Ramos (cell line): ENCODE results near the gene THBS3.
"Not testable (repeated sequence)": the region's sequence is repeated elsewhere in the genome, so short reads cannot be mapped to it uniquely, and the experiment has no call there.

Experiments
- in situ Hi-C: fragments of 300-500 bp; cut with MboI; formaldehyde crosslinking; loops from one replicate; pipeline ENCODE4 v1.14.3; 2022; ENCODE audit warnings: low sequenced_read_pairs; ENCODE audit not compliant: unreplicated experiment

Gene THBS3

GRCh38 chr1:155192346-155193274 is 15.1 kb downstream of the THBS3 start:
- in situ Hi-C loops = no loop called here

GRCh38 chr1:155191904-155192303 is 15.8 kb downstream of the THBS3 start:
- in situ Hi-C loops = no loop called here

- in situ Hi-C loops = not testable (repeated sequence)
Measured at GRCh38 chr1:155189926-155190325, 17.8 kb downstream of the THBS3 start.

- in situ Hi-C loops = no loop called here
Measured at GRCh38 chr1:155188268-155188667, 19.4 kb downstream of the THBS3 start.

- in situ Hi-C loops = no loop called here
Measured at GRCh38 chr1:155187456-155187891, 20.2 kb downstream of the THBS3 start.

GRCh38 chr1:155186794-155187455 is 20.8 kb downstream of the THBS3 start:
- in situ Hi-C loops = no loop called here

- in situ Hi-C loops = no loop called here
Measured at GRCh38 chr1:155186067-155186793, 21.5 kb downstream of the THBS3 start.

- in situ Hi-C loops = no loop called here
Measured at GRCh38 chr1:155185783-155186066, 22.0 kb downstream of the THBS3 start.

- in situ Hi-C loops = no loop called here
Measured at GRCh38 chr1:155184835-155185782, 22.6 kb downstream of the THBS3 start.

GRCh38 chr1:155184351-155184811 is 23.3 kb downstream of the THBS3 start:
- in situ Hi-C loops = no loop called here

GRCh38 chr1:155183775-155184221 is 23.9 kb downstream of the THBS3 start:
- in situ Hi-C loops = no loop called here

- in situ Hi-C loops = no loop called here
Measured at GRCh38 chr1:155182052-155182550, 25.6 kb downstream of the THBS3 start.

- in situ Hi-C loops = no loop called here
Measured at GRCh38 chr1:155181371-155182051, 26.2 kb downstream of the THBS3 start.

GRCh38 chr1:155179112-155180031 is 28.3 kb downstream of the THBS3 start:
- in situ Hi-C loops = no loop called here

- in situ Hi-C loops = no loop called here
Measured at GRCh38 chr1:155178441-155179111, 29.1 kb downstream of the THBS3 start.

- in situ Hi-C loops = no loop called here
Measured at GRCh38 chr1:155177918-155178281, 29.8 kb downstream of the THBS3 start.

GRCh38 chr1:155177192-155177917 is 30.3 kb downstream of the THBS3 start:
- in situ Hi-C loops = no loop called here
